Activated T-helper 2 cell treated with anti-CD3 and anti-CD28 coated beads, Interferon-gamma antibody, Interleukin-2, Interleukin-4, amounts not matched to agents 10 μg/mL and 5 μg/mL and 100 μg/mL, durations not matched to agents 14 hours and 24 hours and 36 hours (primary cell): ENCODE results near the gene XRCC6. TPM values are rescaled to one million over a fixed set of nuclear protein-coding genes. Genes with fewer than 3 reads are reported as not detected.

Source experiments
- DNase-seq: peaks from one replicate; pipeline ENCODE4 v3.0.0; 2021; ENCODE audit warnings: low spot score
- H3K27ac Mint-ChIP-seq: one replicate; pipeline ENCODE4 v1.8.0; 2021; ENCODE audit warnings: mixed read lengths
- H3K27me3 Mint-ChIP-seq: one replicate; pipeline ENCODE4 v1.8.0; 2021; ENCODE audit warnings: low read depth, mixed read lengths
- H3K36me3 Mint-ChIP-seq: one replicate; pipeline ENCODE4 v1.8.0; 2021; ENCODE audit warnings: low read depth, mixed read lengths
- H3K4me1 Mint-ChIP-seq: one replicate; pipeline ENCODE4 v1.8.0; 2021; ENCODE audit warnings: low read depth, mixed read lengths
- H3K4me3 Mint-ChIP-seq: one replicate; pipeline ENCODE4 v1.8.0; 2021; ENCODE audit warnings: low read depth, mild to moderate bottlenecking, moderate library complexity, mixed read lengths
- H3K9me3 Mint-ChIP-seq: one replicate; pipeline ENCODE4 v1.8.0; 2021; ENCODE audit warnings: mixed read lengths
- intact Hi-C: fragments of 100-400 bp; cut with micrococcal nuclease; formaldehyde crosslinking; loops from one replicate; pipeline ENCODE4 v1.15.1; 2023
- total RNA-seq: library from RNA; stranded (reverse); gene quantifications from 2 replicates; pipeline ENCODE4 v1.2.3, GENCODE V29; 2022

XRCC6 gene
- total RNA-seq, 1 donor from 2014 or later: 421 TPM

DNA sequence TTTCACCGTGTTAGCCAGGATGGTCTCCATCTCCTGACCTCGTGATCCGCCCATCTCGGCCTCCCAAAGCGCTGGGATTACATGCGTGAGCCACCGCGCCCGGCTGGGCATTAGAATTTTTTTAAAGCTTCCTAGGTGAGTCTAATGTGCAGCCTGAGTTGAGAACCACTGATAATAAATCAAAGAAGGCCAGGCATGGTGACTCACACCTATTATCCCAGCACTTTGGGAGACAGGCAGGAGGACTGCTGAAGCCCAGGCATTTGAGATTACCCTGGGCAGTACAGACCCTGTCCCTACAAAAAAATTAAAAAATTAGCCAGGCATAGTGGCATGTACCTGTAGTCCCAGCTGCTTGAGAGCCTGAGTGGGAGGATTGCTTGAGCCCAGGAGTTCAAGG lies 91.9 kb downstream of the XRCC6 start:
- no peak overlapping the region for H3K27ac Mint-ChIP-seq
- no peaks in the 10 kb centered on the region for H3K36me3 Mint-ChIP-seq
- no peak overlapping the region for H3K4me3 Mint-ChIP-seq
- H3K4me1 Mint-ChIP-seq: no peaks in the 10 kb centered on the region
- intact Hi-C loops: no loop called here
- no peaks in the 10 kb centered on the region for H3K9me3 Mint-ChIP-seq
- H3K27me3 Mint-ChIP-seq: peaks cover 12% of the 10 kb centered on the region
- DNase-seq: no peak

Other genes with a start within 250 kb of the XRCC6 start
- gene TEF, start 239.4 kb upstream of the XRCC6 start, total RNA-seq: 1.7 and 1.9 TPM in 2 replicates
- gene TOB2, start 174.5 kb upstream of the XRCC6 start, total RNA-seq: 41.2 and 44.2 TPM in 2 replicates
- 72.1 and 74.3 TPM in 2 replicates for gene PHF5A, start 152.6 kb upstream of the XRCC6 start, total RNA-seq
- gene ACO2, start 152.2 kb upstream of the XRCC6 start, total RNA-seq: 94.1 and 96.1 TPM in 2 replicates
- 28.6 and 33.2 TPM in 2 replicates for gene POLR3H, start 76.8 kb upstream of the XRCC6 start, total RNA-seq
- not detected in 2 replicates for gene CSDC2, start 60.3 kb upstream of the XRCC6 start, total RNA-seq
- gene PMM1, start 31.5 kb upstream of the XRCC6 start, total RNA-seq: 23.4 and 25.8 TPM in 2 replicates
- gene DESI1, start 252 bp upstream of the XRCC6 start, total RNA-seq: 57.3 and 58.5 TPM in 2 replicates
- gene SNU13, start 67.6 kb downstream of the XRCC6 start, total RNA-seq: 270 and 284 TPM in 2 replicates
- gene MEI1, start 78.2 kb downstream of the XRCC6 start, total RNA-seq: 24.6 and 26.1 TPM in 2 replicates
- gene CCDC134, start 179.4 kb downstream of the XRCC6 start, total RNA-seq: 17.4 and 19.6 TPM in 2 replicates
- gene SREBF2, start 211.8 kb downstream of the XRCC6 start, total RNA-seq: 191 and 202 TPM in 2 replicates